Esophagus squamous epithelium (tissue), 4 donors: ENCODE measurements around the gene TXNL1.

Experiments
- POLR2A ChIP-seq, 4 donors: fragments of 450-650 bp; IDR thresholded peaks; one replicate each; pipeline ENCODE4 v1.6.1; 2017; ENCODE audit warnings: antibody characterized with exemption in 4 of 4, mild to moderate bottlenecking in 4 of 4, moderate library complexity in 3 of 4
- TF ChIP-seq, protein P1 (sequence below), 6 experiments: fragments of 450-650 bp in 4 of 6; fragments of 200-600 bp in 2 of 6; sonication (generic) in 2 of 6; IDR thresholded peaks; one replicate each; pipeline ENCODE4 v1.5.1; 2016 to 2019; ENCODE audit warnings: antibody characterized with exemption in 6 of 6, mild to moderate bottlenecking in 4 of 6, moderate library complexity in 4 of 6

DNA sequence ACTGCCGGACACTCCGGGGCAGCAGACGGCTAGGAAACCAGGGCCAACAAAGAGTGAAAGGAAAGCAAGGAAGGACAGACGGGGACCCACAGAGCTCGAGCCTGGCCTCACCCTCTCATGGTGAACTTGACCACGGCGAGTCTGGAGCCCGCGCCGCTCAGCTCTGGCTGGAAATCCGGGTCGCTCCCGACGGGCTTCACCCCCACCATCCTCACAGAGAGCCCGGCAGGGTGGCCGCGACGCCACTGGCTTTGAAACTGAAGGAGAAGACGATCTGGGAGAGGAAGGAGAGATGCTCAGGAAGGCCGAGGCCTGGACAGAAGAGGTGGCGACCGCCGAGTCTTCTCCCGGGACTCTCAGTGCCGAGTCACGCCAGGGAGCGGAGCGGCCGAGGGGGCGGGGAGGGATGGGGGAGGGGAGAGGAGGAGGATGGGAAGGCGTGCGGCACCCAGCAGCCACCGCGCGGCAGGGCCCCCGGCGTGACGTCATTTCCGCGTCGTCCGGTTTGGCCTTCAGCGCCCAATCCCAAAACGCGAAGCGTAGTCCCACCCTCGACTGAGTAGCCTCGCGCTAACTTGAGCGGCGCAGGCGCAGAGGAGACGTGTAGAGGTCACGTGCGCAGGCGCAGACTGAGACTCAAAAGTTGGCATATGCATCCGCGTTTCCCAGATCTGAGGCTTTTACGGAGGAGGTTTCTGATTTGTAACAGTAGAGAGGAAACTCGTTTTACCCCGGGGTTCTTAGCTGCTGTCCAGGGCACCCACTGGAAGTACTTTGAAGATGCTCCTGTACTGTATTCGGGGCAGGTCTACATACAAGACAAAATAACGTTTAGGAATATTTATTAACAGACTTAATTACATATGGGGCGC is at the start of gene TXNL1:
- TF ChIP-seq, protein P1, sequence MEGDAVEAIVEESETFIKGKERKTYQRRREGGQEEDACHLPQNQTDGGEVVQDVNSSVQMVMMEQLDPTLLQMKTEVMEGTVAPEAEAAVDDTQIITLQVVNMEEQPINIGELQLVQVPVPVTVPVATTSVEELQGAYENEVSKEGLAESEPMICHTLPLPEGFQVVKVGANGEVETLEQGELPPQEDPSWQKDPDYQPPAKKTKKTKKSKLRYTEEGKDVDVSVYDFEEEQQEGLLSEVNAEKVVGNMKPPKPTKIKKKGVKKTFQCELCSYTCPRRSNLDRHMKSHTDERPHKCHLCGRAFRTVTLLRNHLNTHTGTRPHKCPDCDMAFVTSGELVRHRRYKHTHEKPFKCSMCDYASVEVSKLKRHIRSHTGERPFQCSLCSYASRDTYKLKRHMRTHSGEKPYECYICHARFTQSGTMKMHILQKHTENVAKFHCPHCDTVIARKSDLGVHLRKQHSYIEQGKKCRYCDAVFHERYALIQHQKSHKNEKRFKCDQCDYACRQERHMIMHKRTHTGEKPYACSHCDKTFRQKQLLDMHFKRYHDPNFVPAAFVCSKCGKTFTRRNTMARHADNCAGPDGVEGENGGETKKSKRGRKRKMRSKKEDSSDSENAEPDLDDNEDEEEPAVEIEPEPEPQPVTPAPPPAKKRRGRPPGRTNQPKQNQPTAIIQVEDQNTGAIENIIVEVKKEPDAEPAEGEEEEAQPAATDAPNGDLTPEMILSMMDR (IDR thresholded peaks at IDR 0.05) = peak in 2 of 6 experiments; percentile 2 to 47
- TF ChIP-seq POLR2A (IDR thresholded peaks at IDR 0.05) = peak in 3 of 4 donors; percentile 40 to 85 (median 78)
